Sigmoid colon (tissue), 7 donors: ENCODE measurements around the gene CD180. TPM values are rescaled to one million over a fixed set of nuclear protein-coding genes. Genes with fewer than 3 reads are reported as not detected.
A peak's percentile ranks its signal among the peaks of the same experiment; 100 is the strongest.

ENCODE experiments used
- DNase-seq: peaks from one replicate; pipeline ENCODE4 v3.0.0-alpha.2; 2019
- H3K27ac ChIP-seq, 4 donors: fragments of 200-600 bp; sonication (generic); one replicate each; pipeline ENCODE4 v1.5.1; 2016 to 2019; ENCODE audit warnings: mild to moderate bottlenecking in 1 of 4
- H3K27me3 ChIP-seq, 3 donors: fragments of 200-600 bp; sonication (generic); one replicate each; pipeline ENCODE4 v1.5.1; 2019; ENCODE audit warnings: mild to moderate bottlenecking in 1 of 3
- H3K36me3 ChIP-seq, 4 donors: fragments of 200-600 bp; sonication (generic); one replicate each; pipeline ENCODE4 v1.5.1; 2016 to 2019
- H3K4me1 ChIP-seq, 4 donors: fragments of 200-600 bp; sonication (generic); one replicate each; pipeline ENCODE4 v1.5.1; 2017 to 2019
- H3K4me3 ChIP-seq, 4 donors: fragments of 200-600 bp; sonication (generic); one replicate each; pipeline ENCODE4 v1.5.1; 2017 to 2019; ENCODE audit warnings: mild to moderate bottlenecking in 2 of 4, moderate library complexity in 1 of 4
- H3K9me3 ChIP-seq, 4 donors: fragments of 200-600 bp in 3 of 4; sonication (generic) in 3 of 4; one replicate each; pipeline versions ENCODE4 v1.5.1 to v1.6.1; 2013 to 2019
- CTCF ChIP-seq, 4 experiments: fragments of 450-650 bp in 3 of 4; fragments of 200-600 bp in 1 of 4; IDR thresholded peaks; one replicate each; pipeline ENCODE4 v1.5.1; 2016 to 2019; ENCODE audit warnings: antibody characterized with exemption in 4 of 4, mild to moderate bottlenecking in 3 of 4, moderate library complexity in 2 of 4
- EP300 ChIP-seq, 4 donors: sonication (generic); formaldehyde crosslinking; IDR thresholded peaks; one replicate each; pipeline ENCODE4 v1.6.1; 2017; ENCODE audit warnings: antibody characterized with exemption in 4 of 4
- POLR2A ChIP-seq, 2 donors: fragments of 450-650 bp; IDR thresholded peaks; one replicate each; pipeline ENCODE4 v1.6.1; 2016; ENCODE audit warnings: antibody characterized with exemption in 2 of 2, mild to moderate bottlenecking in 2 of 2, moderate library complexity in 2 of 2
- POLR2AphosphoS5 ChIP-seq, 4 donors: sonication (generic); formaldehyde crosslinking; IDR thresholded peaks; one replicate each; pipeline ENCODE4 v1.6.1; 2017; ENCODE audit warnings: antibody characterized with exemption in 4 of 4
- WGBS, 2 donors: extraction: QIAGEN DNeasy Blood & Tissue Kit; methylation state at CpG; one replicate each; pipeline ENCODE4 v1.1.7; 2013; 5-methylcytosine and 5-hydroxymethylcytosine counted together
- intact Hi-C: fragments of 100-400 bp; cut with DNase I; formaldehyde crosslinking; loops from one replicate; pipeline ENCODE4 v1.15.1; 2023
- polyA plus RNA-seq, 3 donors: library from polyadenylated mRNA; stranded (reverse); fragments of 200-250 nt; gene quantifications; one replicate each; pipeline ENCODE4 v1.2.3, GENCODE V29; 2013
- total RNA-seq, 4 donors: library from RNA; depleted of rRNA; stranded (reverse); fragments of >200 nt; gene quantifications; one replicate each; pipeline ENCODE4 v1.1.0, GENCODE V29; 2016
- donor health status: healthy with polysubstance abuse.
- donor health status: Bipolar disorder and iron deficiency.
- donor health status: healthy.

The CD180 gene
- total and polyA plus RNA-seq, 7 donors = 0.55 to 3.5 (median 0.99) TPM

DNA sequence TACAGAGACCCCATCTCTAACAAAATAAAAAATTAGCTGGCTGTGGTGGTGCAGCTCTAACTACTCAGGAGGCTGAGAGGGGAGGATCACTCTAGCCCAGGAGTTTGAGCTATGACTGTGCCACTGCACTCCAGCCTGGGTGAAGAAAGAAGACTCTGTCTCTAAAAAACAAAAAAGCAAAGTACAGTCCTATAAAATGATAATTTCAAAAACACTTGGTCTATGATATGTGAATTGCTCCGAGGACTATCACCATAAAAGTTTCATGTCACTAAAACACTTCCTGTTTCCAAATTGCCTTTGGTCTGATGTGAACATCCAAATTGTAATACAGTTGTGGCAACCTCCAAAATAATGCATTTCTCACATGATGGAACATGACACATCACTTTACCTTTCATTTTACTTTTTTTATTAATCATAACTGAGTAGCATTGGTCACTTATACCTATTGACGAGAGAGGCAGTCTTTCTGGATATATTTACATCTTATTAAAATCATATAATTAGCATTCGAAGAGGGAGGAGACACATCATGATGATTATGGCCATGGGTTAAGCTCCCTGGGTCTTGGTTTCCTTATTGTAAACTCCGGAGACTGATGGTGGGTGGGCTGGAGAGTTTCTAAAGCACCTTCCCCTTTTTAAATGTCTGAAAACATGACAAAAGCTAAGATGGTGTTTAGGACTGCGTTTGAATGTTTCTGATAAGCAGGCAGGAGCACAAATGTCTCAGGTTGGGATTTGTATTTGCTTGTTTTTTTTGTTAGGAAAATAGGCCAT, 25.8 kb upstream of the CD180 start:
- no peak for TF ChIP-seq POLR2AphosphoS5 (IDR thresholded peaks at IDR 0.05)
- TF ChIP-seq CTCF (IDR thresholded peaks at IDR 0.05) = no peak
- TF ChIP-seq EP300 (IDR thresholded peaks at IDR 0.05) = no peak
- TF ChIP-seq POLR2A (IDR thresholded peaks at IDR 0.05) = no peak
- no peak for DNase-seq
- no peaks in the 10 kb centered on the region for H3K4me1 ChIP-seq
- no peak overlapping the region for H3K4me3 ChIP-seq
- H3K27me3 ChIP-seq = no peaks in the 10 kb centered on the region
- no peaks in the 10 kb centered on the region for H3K9me3 ChIP-seq
- 73 to 78% methylated on average over 5 of the region's 5 CpGs for WGBS, 2 donors
- intact Hi-C loops = no loop called here
- H3K36me3 ChIP-seq = no peaks in the 10 kb centered on the region
- H3K27ac ChIP-seq = no peak overlapping the region

DNA sequence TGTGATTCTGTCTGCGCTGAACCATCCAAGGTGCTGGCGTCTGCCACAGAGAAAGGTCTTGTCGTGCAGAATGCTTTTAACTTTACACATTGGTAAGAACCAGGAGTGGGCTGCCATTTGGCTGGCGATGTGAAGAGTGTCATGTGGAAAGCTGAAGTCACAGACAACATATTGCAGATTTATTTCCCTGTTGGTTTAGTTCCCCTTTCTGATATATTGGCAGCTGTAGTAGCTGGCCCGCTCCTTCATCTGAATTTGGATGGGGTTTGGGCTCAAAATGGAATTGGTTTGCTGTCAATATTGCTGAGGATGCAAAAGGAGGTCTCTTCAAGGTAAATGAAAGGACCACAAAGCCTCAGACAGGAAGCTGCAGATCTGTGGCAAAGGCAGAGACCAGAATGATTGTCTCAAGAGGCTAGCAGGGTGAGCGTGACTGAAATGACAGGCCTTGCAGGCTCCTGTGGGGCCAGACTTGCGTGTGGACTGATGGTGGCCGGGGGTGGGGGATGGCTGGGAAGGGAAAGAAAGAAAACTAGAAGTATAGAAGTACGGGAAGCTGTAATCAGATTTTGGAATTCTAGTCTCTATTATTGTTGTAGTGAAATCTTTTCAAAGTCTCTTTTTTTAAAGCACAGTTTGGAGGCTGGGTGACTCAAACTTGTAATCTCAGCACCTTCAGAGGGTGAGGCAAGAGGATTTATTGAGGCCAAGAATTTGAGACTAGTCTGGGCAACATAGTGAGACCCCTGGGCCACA, 25.1 kb upstream of the CD180 start:
- no peaks in the 10 kb centered on the region for H3K9me3 ChIP-seq
- H3K4me1 ChIP-seq = peaks cover 0 to under 1% (median 0%) of the 10 kb centered on the region in 4 donors
- no peak for DNase-seq
- no peak for TF ChIP-seq EP300 (IDR thresholded peaks at IDR 0.05)
- TF ChIP-seq POLR2A (IDR thresholded peaks at IDR 0.05) = no peak
- no peak for TF ChIP-seq CTCF (IDR thresholded peaks at IDR 0.05)
- no peak for TF ChIP-seq POLR2AphosphoS5 (IDR thresholded peaks at IDR 0.05)
- intact Hi-C loops = no loop called here
- 58 to 86% methylated on average over 9 of the region's 9 CpGs for WGBS, 2 donors
- no peaks in the 10 kb centered on the region for H3K27me3 ChIP-seq
- no peak overlapping the region for H3K27ac ChIP-seq
- no peaks in the 10 kb centered on the region for H3K36me3 ChIP-seq
- no peak overlapping the region for H3K4me3 ChIP-seq

- WGBS, 2 donors = 93 to 98% methylated on average over 1 of the region's 1 CpG
- Histone ChIP-seq H3K36me3 (no peaks in the 10 kb centered on the region), H3K4me1 (peaks cover 0 to 11% (median 3%) of the 10 kb centered on the region in 4 donors), H3K27me3 (no peaks in the 10 kb centered on the region), H3K9me3 (no peaks in the 10 kb centered on the region), H3K4me3 (no peak overlapping the region), H3K27ac (peak overlapping the region; percentile 7 to 46 (median 22))
- no peak for TF ChIP-seq EP300 (IDR thresholded peaks at IDR 0.05)
- TF ChIP-seq POLR2AphosphoS5 (IDR thresholded peaks at IDR 0.05) = no peak
- TF ChIP-seq CTCF (IDR thresholded peaks at IDR 0.05) = no peak
- TF ChIP-seq POLR2A (IDR thresholded peaks at IDR 0.05) = no peak
- DNase-seq = peak; percentile 4
- intact Hi-C loops = no loop called here
These were observed 20.0 kb upstream of the CD180 start for GRCh38 chr5:67216564-67216963.

GRCh38 chr5:67215519-67216471, 19.2 kb upstream of the CD180 start:
- H3K4me3 ChIP-seq = peak overlapping the region in 1 of 4 donors; percentile 6
- DNase-seq = peak; percentile 85
- peaks cover 0 to 11% (median 3%) of the 10 kb centered on the region in 4 donors for H3K4me1 ChIP-seq
- no peaks in the 10 kb centered on the region for H3K36me3 ChIP-seq
- H3K27me3 ChIP-seq = no peaks in the 10 kb centered on the region
- TF ChIP-seq POLR2AphosphoS5 (IDR thresholded peaks at IDR 0.05) (peak in 1 of 4 donors; percentile 23), EP300 (IDR thresholded peaks at IDR 0.05) (no peak)
- WGBS, 2 donors = 16 to 28% methylated on average over 19 of the region's 19 CpGs
- intact Hi-C loops = no loop called here
- H3K9me3 ChIP-seq = no peaks in the 10 kb centered on the region
- H3K27ac ChIP-seq = peak overlapping the region; percentile 7 to 46 (median 22)
